Spleen (tissue), 11 donors: ENCODE results near the gene DNAJB4. TPM values are rescaled to one million over a fixed set of nuclear protein-coding genes. Genes with fewer than 3 reads are reported as not detected.
"Not testable (repeated sequence)": the region's sequence is repeated elsewhere in the genome, so short reads cannot be mapped to it uniquely, and the experiment has no call there.

Experiments
- DNase-seq: peaks from one replicate; pipeline ENCODE4 v3.0.0-alpha.2; 2020
- H3K27ac ChIP-seq, 8 donors: fragments of 200-600 bp; sonication (generic) in 7 of 8; 1 replicate in 4 of 8; 2 replicates in 4 of 8; pipeline versions ENCODE4 v1.5.0 to v1.8.0; 2016 to 2021; ENCODE audit warnings: inconsistent platforms in 4 of 8, mild to moderate bottlenecking in 4 of 8, moderate library complexity in 1 of 8
- H3K27me3 ChIP-seq, 7 donors: fragments of 200-600 bp; sonication (generic) in 6 of 7; replicated peaks in 1 of 7; 1 replicate in 4 of 7; 2 replicates in 3 of 7; pipeline versions ENCODE4 v1.5.0 to v1.8.0; 2016 to 2021; ENCODE audit warnings: inconsistent platforms in 3 of 7, mild to moderate bottlenecking in 1 of 7
- H3K36me3 ChIP-seq, 6 donors: fragments of 200-600 bp; sonication (generic) in 5 of 6; 1 replicate in 4 of 6; 2 replicates in 2 of 6; pipeline versions ENCODE4 v1.5.0 to v1.8.0; 2016 to 2021; ENCODE audit warnings: inconsistent platforms in 2 of 6
- H3K4me1 ChIP-seq, 6 donors: fragments of 200-600 bp; sonication (generic) in 5 of 6; 1 replicate in 3 of 6; 2 replicates in 3 of 6; pipeline versions ENCODE4 v1.5.0 to v1.8.0; 2016 to 2021; ENCODE audit warnings: inconsistent platforms in 3 of 6
- H3K4me3 ChIP-seq, 8 donors: fragments of 200-600 bp; sonication (generic) in 7 of 8; 1 replicate in 4 of 8; 2 replicates in 4 of 8; pipeline versions ENCODE4 v1.5.0 to v1.8.0; 2016 to 2021; ENCODE audit warnings: inconsistent platforms in 4 of 8, mild to moderate bottlenecking in 4 of 8, moderate library complexity in 2 of 8
- H3K9me3 ChIP-seq, 8 donors: fragments of 200-600 bp; sonication (generic) in 7 of 8; 1 replicate in 4 of 8; 2 replicates in 4 of 8; pipeline versions ENCODE4 v1.5.0 to v1.8.0; 2016 to 2021; ENCODE audit warnings: inconsistent platforms in 4 of 8
- CTCF ChIP-seq, 11 experiments: fragments of 200-600 bp in 7 of 11; fragments of 450-650 bp in 4 of 11; sonication (generic) in 4 of 11; IDR thresholded peaks in 8 of 11; conservative IDR thresholded peaks in 3 of 11; 1 replicate in 7 of 11; 2 replicates in 4 of 11; pipeline versions ENCODE4 v1.4.0 to v1.8.0; 2016 to 2021; ENCODE audit warnings: antibody characterized with exemption in 11 of 11, inconsistent platforms in 4 of 11, mild to moderate bottlenecking in 1 of 11
- POLR2A ChIP-seq, 3 donors: fragments of 450-650 bp; IDR thresholded peaks; one replicate each; pipeline ENCODE4 v1.5.1; 2017; ENCODE audit warnings: antibody characterized with exemption in 3 of 3, mild to moderate bottlenecking in 1 of 3
- POLR2AphosphoS5 ChIP-seq, 3 donors: sonication (generic); formaldehyde crosslinking; IDR thresholded peaks; one replicate each; pipeline ENCODE4 v1.5.1; 2017; ENCODE audit warnings: antibody characterized with exemption in 3 of 3
- WGBS, 5 donors: extraction: QIAGEN DNeasy Blood & Tissue Kit in 3 of 5; methylation state at CpG; one replicate each; pipeline versions ENCODE4 v1.1.5 to v1.1.7; 2013 to 2018; 5-methylcytosine and 5-hydroxymethylcytosine counted together
- intact Hi-C: fragments of 100-400 bp; cut with DNase I; formaldehyde crosslinking; loops from one replicate; pipeline ENCODE4 v1.15.0; 2023; ENCODE audit warnings: low total_unique reads
- polyA plus RNA-seq, 3 donors: library from polyadenylated mRNA; stranded (reverse); fragments of 200-250 nt; gene quantifications; one replicate each; pipeline ENCODE4 v1.2.1, GENCODE V29; 2013
- small RNA-seq, 4 donors: library from RNA; depleted of rRNA; stranded (forward); fragments of <200 nt; gene quantifications; one replicate each; pipeline ENCODE3, GENCODE V24; 2016
- total RNA-seq, 7 donors: library from RNA; depleted of rRNA in 3 of 7; stranded (reverse); fragments of >200 nt in 3 of 7; fragmentation: NEBNext Ultra II Directional in 4 of 7; extraction: Animal tissue kit (Norgen Biotek cat#: 25700) in 4 of 7; gene quantifications; one replicate each; pipeline versions ENCODE4 v1.1.0 to v1.2.1, GENCODE V29; 2016 to 2021
- donor health status: healthy with polysubstance abuse.
- donor health status: DM: no; HTN: no; CAD: no; lungs with moderate emphysema.
- donor health status: DM: no; HTN: no; CAD: no.
- donor health status: Bipolar disorder and iron deficiency.
- donor health status: healthy.
- donor health status: DM: no; HTN: no; CAD: no.
- donor health status: DM: yes; HTN: yes; CAD: no.

DNAJB4 gene
- total and polyA plus RNA-seq, 10 donors = 10.5 to 66.2 (median 47.1) TPM

DNA sequence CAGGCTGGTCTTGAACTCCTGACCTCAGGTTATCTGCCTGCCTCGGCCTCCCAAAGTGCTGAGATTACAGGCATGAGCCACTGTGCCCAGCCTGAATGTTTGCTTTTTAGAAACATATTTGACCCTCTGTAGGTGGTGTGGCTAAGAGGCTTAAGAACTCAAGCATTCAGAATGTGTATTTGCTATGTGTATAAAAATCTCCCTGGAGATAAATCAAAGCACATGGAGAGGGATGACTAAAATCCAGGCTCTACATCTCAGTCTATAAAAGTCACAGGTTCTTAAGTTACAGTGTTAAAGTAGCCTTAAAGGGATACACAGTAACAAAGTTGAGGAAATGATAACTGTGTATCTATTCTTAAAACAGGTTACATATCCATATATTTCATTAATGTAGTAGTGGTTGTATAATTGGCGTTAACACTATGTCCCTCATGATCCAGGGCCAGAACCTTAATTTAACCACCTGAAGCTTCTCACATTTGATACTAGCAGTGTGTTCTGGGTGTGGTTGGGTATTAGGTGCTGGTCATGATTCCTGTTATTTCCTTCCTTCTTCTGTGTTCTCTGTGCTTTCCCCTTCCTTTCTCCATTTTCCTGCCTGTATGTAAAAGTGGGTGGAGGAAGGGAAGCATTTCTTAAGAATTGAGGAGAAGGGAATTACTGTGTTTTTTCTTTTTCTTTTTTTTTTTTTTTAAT is 57.2 kb downstream of the DNAJB4 start:
- Histone ChIP-seq H3K36me3 (no peaks in the 10 kb centered on the region), H3K4me3 (no peak overlapping the region), H3K27ac (peak overlapping the region in 6 of 8 donors; percentile 1 to 66 (median 44)), H3K27me3 (no peaks in the 10 kb centered on the region), H3K9me3 (no peaks in the 10 kb centered on the region), H3K4me1 (peaks cover 0 to 13% (median 0%) of the 10 kb centered on the region in 6 donors)
- WGBS, 5 donors = 78 to 86% (median 82%) methylated on average over 2 of the region's 2 CpGs
- DNase-seq = no peak
- intact Hi-C loops = no loop called here
- TF ChIP-seq POLR2AphosphoS5 (IDR thresholded peaks at IDR 0.05) (no peak), CTCF (IDR thresholded peaks at IDR 0.05 in 8 of 11, conservative IDR thresholded peaks at IDR 0.05 in 3 of 11) (no peak), POLR2A (IDR thresholded peaks at IDR 0.05) (no peak)

DNA sequence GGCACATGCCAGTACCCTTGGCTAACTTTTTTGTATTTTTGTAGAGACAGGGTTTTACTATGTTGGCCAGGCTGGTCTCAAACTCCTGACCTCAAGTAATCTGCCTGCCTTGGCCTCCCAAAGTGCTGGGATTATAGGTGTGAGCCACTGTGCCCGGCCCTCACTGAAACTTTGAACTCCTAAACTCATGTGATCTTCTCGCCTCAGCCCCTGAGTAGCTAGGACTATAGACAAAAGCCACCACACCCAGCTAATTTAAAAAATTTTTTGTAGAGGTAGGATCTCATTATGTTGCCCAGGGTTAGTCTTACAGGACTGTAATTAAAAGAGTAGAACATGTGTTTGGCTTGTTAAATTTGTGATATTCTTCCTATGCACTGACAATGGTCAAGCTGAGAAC is 60.1 kb downstream of the DNAJB4 start:
- H3K4me3 ChIP-seq, intact Hi-C loops: not testable (repeated sequence)

More for the DNA sequence above, 60.1 kb downstream of the DNAJB4 start:
- not testable (repeated sequence) for H3K27ac ChIP-seq, H3K4me1 ChIP-seq, H3K36me3 ChIP-seq, H3K27me3 ChIP-seq, H3K9me3 ChIP-seq, DNase-seq
- WGBS, 5 donors = 91 to 97% (median 96%) methylated on average over 2 of the region's 2 CpGs

Small RNA genes lying within 50 kb of the gene (small RNA-seq; reads per million reads assigned to genes)
- 0 to 0.14 (median 0.03) reads per million in 4 donors for gene AC103591.3

Other genes with a start within 250 kb of the DNAJB4 start
- 100 to 1,000 TPM in 1 of 7 donors, 10 to 100 TPM in 6; 55.4 to 105 (median 79.6) TPM for gene USP33, start 245.1 kb upstream of the DNAJB4 start, total RNA-seq
- gene USP33, start 245.1 kb upstream of the DNAJB4 start, polyA plus RNA-seq = 10 to 100 TPM; 20.3 to 29.4 (median 24.5) TPM
- gene MIGA1, start 225.3 kb upstream of the DNAJB4 start, total RNA-seq = 10 to 100 TPM; 12.6 to 20.2 (median 18.0) TPM
- 1 to 10 TPM; 2.4 to 2.8 (median 2.7) TPM for gene MIGA1, start 225.3 kb upstream of the DNAJB4 start, polyA plus RNA-seq
- gene NEXN, start 116.3 kb upstream of the DNAJB4 start, total RNA-seq = 1 to 10 TPM; 3.4 to 8.3 (median 5.6) TPM
- gene NEXN, start 116.3 kb upstream of the DNAJB4 start, polyA plus RNA-seq = 1 to 10 TPM; 5.8 to 9.9 (median 7.8) TPM
- 100 to 1,000 TPM; 151 to 196 (median 176) TPM for gene FUBP1, start 25.9 kb upstream of the DNAJB4 start, total RNA-seq
- 10 to 100 TPM; 52.5 to 63.5 (median 60.3) TPM for gene FUBP1, start 25.9 kb upstream of the DNAJB4 start, polyA plus RNA-seq
- gene GIPC2, start 41.0 kb downstream of the DNAJB4 start, total RNA-seq = 10 to 100 TPM; 27.9 to 49.9 (median 43.7) TPM
- 10 to 100 TPM in 2 of 3 donors, 1 to 10 TPM in 1; 5.5 to 26.4 (median 11.8) TPM for gene GIPC2, start 41.0 kb downstream of the DNAJB4 start, polyA plus RNA-seq